HG02981 (cell line): ENCODE data around the gene PPP4R2.
"Not testable (repeated sequence)": the region's sequence is repeated elsewhere in the genome, so short reads cannot be mapped to it uniquely, and the experiment has no call there.

Experiments used
- ATAC-seq: cut with Tn5 transposase; IDR thresholded peaks from one replicate; pipeline ENCODE4 v1.9.1; 2021; ENCODE audit warnings: mild to moderate bottlenecking, moderate library complexity; ENCODE audit not compliant: unreplicated experiment

PPP4R2 gene

DNA sequence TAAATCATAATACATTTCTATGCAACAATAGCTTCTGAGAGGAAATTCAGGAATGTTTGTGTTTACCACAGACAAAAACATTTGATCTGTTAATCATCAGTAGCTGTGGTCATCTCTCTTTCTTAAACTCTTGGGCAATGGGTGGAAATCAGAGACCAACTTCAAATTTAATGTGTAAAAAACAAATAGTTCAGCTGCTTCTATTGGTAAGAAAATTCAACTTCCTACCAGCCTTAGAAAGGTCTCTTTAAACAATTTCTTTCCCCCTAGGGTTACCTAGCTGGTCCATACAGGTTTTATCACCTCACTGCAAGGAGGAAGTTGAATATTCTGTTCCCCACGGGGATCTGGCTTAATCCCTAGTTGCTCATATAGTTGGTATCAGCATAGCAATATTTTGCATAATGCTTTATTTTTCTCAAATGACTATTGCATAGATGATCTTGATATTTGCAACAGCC, 20.3 kb upstream of the PPP4R2 start:
- ATAC-seq, result no peak

GRCh38 chr3:72977060-72977808, 19.4 kb upstream of the PPP4R2 start:
- ATAC-seq, result peak; percentile 58

DNA sequence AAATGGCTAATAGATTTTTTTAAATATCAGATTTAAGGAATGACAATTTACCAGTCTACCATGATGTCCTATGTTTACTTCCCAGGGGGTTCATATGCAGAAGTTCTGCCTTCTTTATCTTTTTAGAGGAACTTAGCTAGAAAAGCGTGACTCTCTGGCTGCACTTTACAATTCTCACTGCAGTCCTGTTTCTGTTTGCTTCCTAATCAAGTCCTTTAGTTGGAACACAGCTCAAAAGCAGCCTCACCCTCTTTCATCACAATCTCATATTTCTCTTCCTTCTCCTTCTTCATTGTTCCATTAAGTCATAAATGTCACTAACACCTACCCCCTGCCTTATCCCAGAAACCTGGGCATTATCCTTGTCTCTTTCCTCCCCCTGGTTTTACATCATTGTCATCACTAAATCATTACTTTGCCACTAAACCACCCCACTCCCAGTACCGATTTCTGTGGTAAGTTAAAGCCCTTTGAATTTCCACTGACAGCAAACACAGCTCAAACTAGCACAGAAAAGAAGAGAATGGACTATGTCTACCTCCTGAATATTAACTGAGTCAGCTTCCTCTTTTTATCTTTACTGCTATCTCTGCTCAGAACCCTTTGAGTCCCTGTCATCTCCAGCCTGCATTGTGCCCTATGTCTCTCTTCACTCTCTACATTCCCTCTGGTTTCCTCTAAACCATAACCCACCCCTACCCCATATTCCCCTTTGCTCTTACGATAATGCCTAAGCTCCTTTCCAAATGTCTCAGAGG, 13.8 kb upstream of the PPP4R2 start:
- no peak for ATAC-seq

GRCh38 chr3:72985576-72985975, 11.0 kb upstream of the PPP4R2 start:
- ATAC-seq, result no peak

GRCh38 chr3:72990701-72991395, 5.8 kb upstream of the PPP4R2 start:
- no peak for ATAC-seq

GRCh38 chr3:72991522-72991921, 5.1 kb upstream of the PPP4R2 start:
- ATAC-seq, result no peak

GRCh38 chr3:72993391-72993790, 3.2 kb upstream of the PPP4R2 start:
- no peak for ATAC-seq

DNA sequence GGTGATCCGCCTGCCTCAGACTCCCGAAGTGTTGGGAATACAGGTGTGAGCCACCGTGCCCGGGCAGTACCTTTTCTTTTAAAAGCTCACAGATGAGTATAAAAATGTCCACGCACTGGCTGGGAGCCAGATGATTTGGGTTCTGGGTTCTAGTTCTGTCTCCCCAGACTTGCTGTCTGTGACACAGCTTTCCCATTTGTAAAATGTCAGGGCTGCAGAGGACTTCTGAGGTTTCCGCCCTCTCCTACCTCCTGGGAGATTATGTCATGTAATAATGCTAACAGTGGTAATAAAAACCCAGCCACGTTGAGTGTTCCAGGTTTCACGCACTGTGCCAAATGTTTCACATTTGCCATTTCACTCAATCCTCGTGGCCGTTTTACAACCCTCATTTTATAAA, 1.3 kb upstream of the PPP4R2 start:
- no peak for ATAC-seq

DNA sequence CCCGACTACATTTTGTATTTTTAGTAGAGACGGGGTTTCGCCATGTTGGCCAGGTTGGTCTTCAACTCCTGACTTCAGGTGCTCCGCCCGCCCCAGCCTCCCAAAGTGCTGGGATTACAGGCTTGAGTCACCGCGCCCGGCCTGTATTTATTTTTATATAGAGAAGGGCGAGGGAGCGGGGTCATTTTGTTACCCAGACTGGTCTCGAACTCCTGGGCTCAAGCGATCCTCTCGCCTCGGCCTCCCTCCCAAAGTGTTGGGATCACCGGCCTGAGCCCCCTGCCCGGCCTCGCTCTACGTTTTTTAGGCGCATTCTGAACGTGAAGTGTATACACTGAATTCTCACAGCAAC, 514 bp upstream of the PPP4R2 start:
- no peak for ATAC-seq

DNA sequence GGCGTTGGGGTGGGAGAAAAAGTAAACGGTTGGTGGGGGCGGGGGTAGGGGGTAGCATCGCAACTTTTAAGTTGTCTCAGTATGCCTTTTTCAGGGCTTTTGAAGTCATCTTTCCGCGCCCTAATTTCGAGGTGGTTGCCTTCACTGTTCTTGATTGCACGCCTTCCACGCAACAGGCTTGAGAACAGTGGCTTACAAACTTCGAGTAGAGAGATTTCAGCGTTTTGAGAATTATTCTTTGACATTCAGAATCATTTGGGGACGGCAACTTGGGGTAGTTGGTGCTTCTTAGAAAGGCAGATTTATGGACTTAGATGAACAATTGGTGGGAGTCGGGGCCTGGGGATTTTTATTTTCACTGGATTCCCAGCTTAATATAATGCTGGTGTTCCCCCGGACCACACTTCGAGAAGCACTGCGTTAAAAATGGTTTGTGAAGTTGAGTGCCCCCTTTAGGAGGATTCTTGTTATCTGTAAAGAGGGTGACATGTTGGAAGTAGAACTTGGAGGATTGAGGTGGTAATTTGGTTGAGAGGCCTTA, 880 bp downstream of the PPP4R2 start:
- no peak for ATAC-seq

GRCh38 chr3:72998466-72998865, 1.9 kb downstream of the PPP4R2 start:
- ATAC-seq, result no peak

DNA sequence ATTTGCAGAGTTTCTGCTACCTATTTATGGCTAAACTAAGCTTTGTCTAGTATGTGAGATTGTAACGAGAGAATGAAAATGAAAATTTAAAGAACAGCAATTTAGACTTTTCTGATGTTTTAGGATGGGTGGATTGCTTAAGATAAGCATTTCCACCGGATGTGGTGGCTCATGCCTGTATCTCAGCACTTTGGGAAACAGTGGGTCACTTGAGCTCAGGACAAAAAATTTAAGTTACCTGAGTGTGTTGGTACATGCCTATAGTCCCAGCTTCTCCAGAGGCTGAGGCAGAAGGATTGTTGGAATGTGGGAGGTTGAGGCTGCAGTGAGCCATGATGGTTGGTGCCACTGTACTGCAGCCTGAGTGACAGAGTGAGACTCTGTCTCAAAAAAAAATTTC, 3.3 kb downstream of the PPP4R2 start:
- no peak for ATAC-seq

DNA sequence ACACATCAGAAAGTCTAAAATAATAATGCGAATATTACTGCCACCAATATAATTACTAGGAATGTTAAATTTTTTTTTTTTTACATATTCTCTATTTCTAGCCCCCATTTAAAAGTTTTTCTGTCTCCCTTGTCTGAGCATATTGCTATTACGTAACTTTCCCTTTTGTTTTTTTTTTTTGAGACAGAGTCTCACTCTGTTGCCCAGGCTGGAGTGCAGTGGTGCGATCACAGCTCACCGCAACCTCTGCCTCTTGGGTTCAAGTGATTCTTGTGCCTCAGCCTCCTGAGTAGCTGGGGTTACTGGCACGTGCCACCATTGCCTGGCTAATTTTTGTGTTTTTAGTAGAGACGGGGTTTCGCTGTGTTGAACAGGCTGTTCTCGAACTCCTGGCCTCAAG, 6.4 kb downstream of the PPP4R2 start:
- ATAC-seq, result not testable (repeated sequence)

DNA sequence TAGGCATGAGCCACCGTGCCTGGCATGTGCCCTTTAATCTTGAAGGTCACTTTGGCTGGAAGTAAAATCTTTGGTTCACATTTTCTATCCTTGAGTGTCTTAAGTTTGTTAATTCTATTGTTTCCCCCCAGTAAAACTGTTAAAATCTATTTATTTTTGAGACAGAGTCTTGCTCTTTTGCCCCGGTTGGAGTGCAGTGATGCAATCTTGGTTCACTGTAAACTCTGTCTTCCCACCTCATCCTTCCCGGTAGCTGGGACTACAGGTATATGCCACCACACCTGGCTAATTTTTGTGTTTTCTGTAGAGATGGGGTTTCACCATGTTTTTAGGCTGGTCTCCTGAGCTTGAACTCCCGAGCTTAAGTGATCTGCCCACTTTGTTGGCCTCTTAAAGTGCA, 7.7 kb downstream of the PPP4R2 start:
- no peak for ATAC-seq

GRCh38 chr3:73007992-73008712, 11.5 kb downstream of the PPP4R2 start:
- no peak for ATAC-seq

DNA sequence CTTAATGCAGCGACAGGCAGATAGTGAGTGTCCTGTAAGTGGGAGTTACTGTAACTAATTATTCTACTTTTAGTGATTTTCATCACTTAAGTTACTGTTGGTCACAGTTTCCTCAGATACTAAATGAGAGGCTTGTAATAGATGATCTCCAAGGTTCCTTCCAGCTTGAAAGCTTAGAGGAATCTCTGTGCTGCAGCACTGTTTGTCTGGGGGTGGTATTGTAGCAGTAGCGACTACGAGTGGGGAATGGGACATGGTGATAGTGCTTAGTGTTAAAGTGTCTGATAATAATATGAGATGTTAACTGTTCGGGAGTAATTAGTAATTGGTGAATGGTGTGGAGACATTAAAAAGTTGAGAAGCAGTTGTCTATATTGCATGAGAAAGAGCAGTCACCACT, 12.4 kb downstream of the PPP4R2 start:
- no peak for ATAC-seq

GRCh38 chr3:73009750-73010149, 13.1 kb downstream of the PPP4R2 start:
- no peak for ATAC-seq

DNA sequence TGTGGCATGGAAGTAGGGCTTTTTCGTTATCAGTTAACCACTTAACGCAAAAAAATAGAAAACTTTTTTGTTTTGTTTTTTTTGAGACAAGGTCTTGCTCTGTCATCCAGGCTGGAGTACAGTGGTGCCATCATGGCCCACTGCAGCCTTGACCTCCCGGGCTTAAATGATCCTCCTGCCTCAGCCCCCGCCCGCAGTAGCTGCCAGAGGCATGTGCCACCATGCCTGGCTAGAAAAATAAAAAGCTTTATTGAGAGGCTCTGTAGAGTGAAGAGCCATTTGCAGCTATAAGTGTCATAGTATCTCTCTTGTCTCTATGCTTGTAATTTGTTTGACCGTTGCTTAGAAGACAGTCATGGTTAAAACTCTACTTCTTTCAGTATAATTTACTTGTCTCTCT, 13.5 kb downstream of the PPP4R2 start:
- no peak for ATAC-seq

GRCh38 chr3:73018298-73018697, 21.7 kb downstream of the PPP4R2 start:
- ATAC-seq, result no peak

- ATAC-seq, result no peak
These were observed 22.3 kb downstream of the PPP4R2 start for GRCh38 chr3:73018790-73019441.
